ENCODE data around the gene EP400.
"Not testable (repeated sequence)": the region's sequence is repeated elsewhere in the genome, so short reads cannot be mapped to it uniquely, and the experiment has no call there.

EP400 gene

GRCh38 chr12:131959641-131960589 lies 10.2 kb downstream of the EP400 start:
- H3K27ac ChIP-seq: no peak overlapping the region
- TF ChIP-seq, protein P1, sequence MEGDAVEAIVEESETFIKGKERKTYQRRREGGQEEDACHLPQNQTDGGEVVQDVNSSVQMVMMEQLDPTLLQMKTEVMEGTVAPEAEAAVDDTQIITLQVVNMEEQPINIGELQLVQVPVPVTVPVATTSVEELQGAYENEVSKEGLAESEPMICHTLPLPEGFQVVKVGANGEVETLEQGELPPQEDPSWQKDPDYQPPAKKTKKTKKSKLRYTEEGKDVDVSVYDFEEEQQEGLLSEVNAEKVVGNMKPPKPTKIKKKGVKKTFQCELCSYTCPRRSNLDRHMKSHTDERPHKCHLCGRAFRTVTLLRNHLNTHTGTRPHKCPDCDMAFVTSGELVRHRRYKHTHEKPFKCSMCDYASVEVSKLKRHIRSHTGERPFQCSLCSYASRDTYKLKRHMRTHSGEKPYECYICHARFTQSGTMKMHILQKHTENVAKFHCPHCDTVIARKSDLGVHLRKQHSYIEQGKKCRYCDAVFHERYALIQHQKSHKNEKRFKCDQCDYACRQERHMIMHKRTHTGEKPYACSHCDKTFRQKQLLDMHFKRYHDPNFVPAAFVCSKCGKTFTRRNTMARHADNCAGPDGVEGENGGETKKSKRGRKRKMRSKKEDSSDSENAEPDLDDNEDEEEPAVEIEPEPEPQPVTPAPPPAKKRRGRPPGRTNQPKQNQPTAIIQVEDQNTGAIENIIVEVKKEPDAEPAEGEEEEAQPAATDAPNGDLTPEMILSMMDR (IDR thresholded peaks at IDR 0.05; ENCODE audit: low read depth, low read length): no peak

DNA sequence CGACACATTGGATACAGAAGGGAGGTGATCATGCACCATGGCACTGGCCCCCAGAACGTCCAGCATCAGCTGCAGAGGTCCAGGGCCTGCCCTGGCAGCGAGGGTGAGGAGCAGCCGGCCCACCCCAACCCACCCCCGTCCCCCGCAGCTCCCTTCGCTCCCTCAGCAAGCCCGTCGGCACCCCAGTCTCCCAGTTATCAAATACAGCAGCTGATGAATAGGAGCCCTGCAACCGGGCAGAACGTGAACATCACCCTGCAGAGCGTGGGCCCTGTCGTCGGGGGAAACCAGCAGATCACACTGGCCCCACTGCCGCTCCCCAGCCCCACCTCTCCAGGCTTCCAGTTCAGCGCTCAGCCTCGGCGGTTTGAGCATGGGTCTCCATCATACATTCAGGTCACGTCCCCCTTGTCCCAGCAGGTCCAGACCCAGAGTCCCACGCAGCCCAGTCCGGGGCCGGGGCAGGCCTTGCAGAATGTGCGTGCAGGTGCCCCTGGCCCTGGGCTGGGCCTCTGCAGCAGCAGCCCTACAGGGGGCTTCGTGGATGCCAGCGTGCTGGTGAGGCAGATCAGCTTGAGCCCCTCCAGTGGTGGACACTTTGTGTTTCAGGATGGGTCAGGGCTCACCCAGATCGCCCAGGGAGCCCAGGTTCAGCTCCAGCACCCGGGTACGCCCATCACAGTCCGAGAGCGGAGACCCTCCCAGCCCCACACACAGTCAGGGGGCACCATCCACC lies 11.0 kb downstream of the EP400 start:
- H3K36me3 ChIP-seq: peaks cover 24% of the 10 kb centered on the region
- H3K27me3 ChIP-seq (ENCODE audit: insufficient read depth, low read depth, severe bottlenecking); H3K4me3 ChIP-seq (ENCODE audit: low read depth, low read length); H3K27ac ChIP-seq; DNase-seq; H3K9me3 ChIP-seq (ENCODE audit: severe bottlenecking): not testable (repeated sequence)

More at GRCh38 chr12:131959641-131960589, 10.2 kb downstream of the EP400 start:
- Histone ChIP-seq H3K4me3 (ENCODE audit: low read depth, low read length) (no peak overlapping the region), H3K9me3 (ENCODE audit: severe bottlenecking) (no peaks in the 10 kb centered on the region), H3K27me3 (ENCODE audit: insufficient read depth, low read depth, severe bottlenecking) (no peaks in the 10 kb centered on the region), H3K36me3 (peaks cover 22% of the 10 kb centered on the region)
- DNase-seq: no peak

DNA sequence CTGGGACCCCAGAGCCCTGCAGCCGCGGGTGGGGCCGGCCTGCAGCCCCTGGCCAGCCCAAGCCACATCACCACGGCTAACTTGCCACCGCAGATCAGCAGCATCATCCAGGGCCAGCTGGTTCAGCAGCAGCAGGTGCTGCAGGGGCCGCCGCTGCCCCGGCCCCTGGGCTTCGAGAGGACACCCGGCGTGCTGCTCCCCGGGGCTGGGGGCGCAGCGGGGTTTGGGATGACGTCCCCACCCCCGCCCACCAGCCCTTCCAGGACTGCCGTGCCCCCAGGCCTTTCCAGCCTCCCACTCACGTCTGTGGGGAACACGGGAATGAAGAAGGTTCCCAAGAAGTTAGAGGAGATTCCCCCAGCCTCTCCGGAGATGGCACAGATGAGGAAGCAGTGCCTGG lies 11.6 kb downstream of the EP400 start:
- H3K36me3 ChIP-seq: peaks cover 24% of the 10 kb centered on the region
- H3K4me3 ChIP-seq (ENCODE audit: low read depth, low read length); H3K9me3 ChIP-seq (ENCODE audit: severe bottlenecking); H3K27me3 ChIP-seq (ENCODE audit: insufficient read depth, low read depth, severe bottlenecking); DNase-seq; H3K27ac ChIP-seq: not testable (repeated sequence)

DNA sequence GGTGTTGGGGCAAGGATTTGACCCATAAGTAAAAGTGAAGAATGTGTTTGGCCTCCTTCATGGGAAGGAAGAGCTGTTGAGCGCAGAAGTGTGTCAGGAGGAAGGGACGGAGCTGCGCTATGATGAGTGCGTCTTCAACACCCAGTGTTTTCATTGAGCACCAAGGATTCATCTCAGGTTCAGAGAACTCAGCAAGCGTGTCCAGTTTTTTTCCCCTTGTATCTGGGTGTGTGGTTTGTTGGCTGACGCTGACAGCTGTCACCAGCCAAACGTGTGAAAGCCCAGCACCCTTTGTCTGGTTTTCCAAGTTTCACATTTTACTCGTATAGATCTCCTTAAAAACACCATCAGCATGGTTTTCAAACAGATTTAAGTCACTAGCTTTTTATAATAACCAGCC lies 12.3 kb downstream of the EP400 start:
- peaks cover 24% of the 10 kb centered on the region for H3K36me3 ChIP-seq
- no peak for DNase-seq
- H3K4me3 ChIP-seq (ENCODE audit: low read depth, low read length): no peak overlapping the region
- TF ChIP-seq, protein P1 (IDR thresholded peaks at IDR 0.05; ENCODE audit: low read depth, low read length): no peak
- H3K9me3 ChIP-seq (ENCODE audit: severe bottlenecking): no peaks in the 10 kb centered on the region
- no peaks in the 10 kb centered on the region for H3K27me3 ChIP-seq (ENCODE audit: insufficient read depth, low read depth, severe bottlenecking)
- no peak overlapping the region for H3K27ac ChIP-seq

GRCh38 chr12:131963381-131963780 lies 13.6 kb downstream of the EP400 start:
- peaks cover 24% of the 10 kb centered on the region for H3K36me3 ChIP-seq
- no peak overlapping the region for H3K4me3 ChIP-seq (ENCODE audit: low read depth, low read length)
- H3K27me3 ChIP-seq (ENCODE audit: insufficient read depth, low read depth, severe bottlenecking): no peaks in the 10 kb centered on the region
- no peak for DNase-seq
- H3K27ac ChIP-seq: no peak overlapping the region
- no peaks in the 10 kb centered on the region for H3K9me3 ChIP-seq (ENCODE audit: severe bottlenecking)
- TF ChIP-seq, protein P1 (IDR thresholded peaks at IDR 0.05; ENCODE audit: low read depth, low read length): no peak

- Histone ChIP-seq H3K27me3 (ENCODE audit: insufficient read depth, low read depth, severe bottlenecking) (no peaks in the 10 kb centered on the region), H3K27ac (no peak overlapping the region), H3K36me3 (peaks cover 24% of the 10 kb centered on the region), H3K9me3 (ENCODE audit: severe bottlenecking) (no peaks in the 10 kb centered on the region), H3K4me3 (ENCODE audit: low read depth, low read length) (no peak overlapping the region)
- no peak for DNase-seq
- TF ChIP-seq, protein P1 (IDR thresholded peaks at IDR 0.05; ENCODE audit: low read depth, low read length): no peak
Observed at GRCh38 chr12:131965073-131965472, 15.3 kb downstream of the EP400 start.
